Activated CD8-positive, alpha-beta memory T cell treated with anti-CD3 and anti-CD28 coated beads for 36 hours (primary cell): ENCODE measurements around the gene ZNF385B. TPM values are rescaled to one million over a fixed set of nuclear protein-coding genes. Genes with fewer than 3 reads are reported as not detected.

Experiments used
- CTCF ChIA-PET: fragments of 350-600 bp; sonication (Branson Sonifier 250); formaldehyde crosslinking; loops from one replicate; lab custom pipeline; 2021; ENCODE audit warnings: antibody characterized with exemption; lab: Charles Lee
- POLR2A ChIA-PET: fragments of 350-600 bp; sonication (Branson Sonifier 250); formaldehyde crosslinking; loops from one replicate; lab custom pipeline; 2021; ENCODE audit warnings: antibody characterized with exemption; lab: Charles Lee
- total RNA-seq, 2 experiments: library from RNA; stranded (reverse); gene quantifications; one replicate each; pipeline ENCODE4 v1.2.3, GENCODE V29; 2021

ZNF385B gene
- total RNA-seq, 2 experiments from 2014 or later = not detected

- CTCF ChIA-PET = no interaction called here
- POLR2A ChIA-PET = no interaction called here
Observed at GRCh38 chr2:179695486-179695885, 165.9 kb downstream of the ZNF385B start.

- CTCF ChIA-PET = no interaction called here
Observed at GRCh38 chr2:179694963-179695362, 166.4 kb downstream of the ZNF385B start.

DNA sequence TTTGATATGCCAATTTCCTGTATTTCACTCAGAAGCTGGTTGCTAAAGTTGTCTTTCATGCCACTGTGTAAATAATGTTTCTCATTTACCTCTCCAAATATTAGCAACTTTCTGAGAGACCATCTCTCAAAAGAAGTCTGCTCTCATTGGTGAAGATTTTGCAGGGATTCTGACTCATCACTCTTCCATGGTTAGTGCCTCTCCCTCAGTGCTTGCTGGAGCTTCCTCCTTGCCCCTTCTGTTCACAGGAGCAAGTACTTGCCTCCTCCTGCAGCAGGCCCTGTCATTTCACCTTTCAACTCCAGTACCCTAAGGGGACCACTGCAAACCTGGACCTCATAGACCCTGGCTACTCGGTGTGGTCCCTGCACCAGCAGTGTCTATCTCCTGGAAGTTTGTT, 168.8 kb downstream of the ZNF385B start:
- ChIA-PET POLR2A (no interaction called here), CTCF (no interaction called here)

More at GRCh38 chr2:179694963-179695362, 166.4 kb downstream of the ZNF385B start:
- POLR2A ChIA-PET = no interaction called here

DNA sequence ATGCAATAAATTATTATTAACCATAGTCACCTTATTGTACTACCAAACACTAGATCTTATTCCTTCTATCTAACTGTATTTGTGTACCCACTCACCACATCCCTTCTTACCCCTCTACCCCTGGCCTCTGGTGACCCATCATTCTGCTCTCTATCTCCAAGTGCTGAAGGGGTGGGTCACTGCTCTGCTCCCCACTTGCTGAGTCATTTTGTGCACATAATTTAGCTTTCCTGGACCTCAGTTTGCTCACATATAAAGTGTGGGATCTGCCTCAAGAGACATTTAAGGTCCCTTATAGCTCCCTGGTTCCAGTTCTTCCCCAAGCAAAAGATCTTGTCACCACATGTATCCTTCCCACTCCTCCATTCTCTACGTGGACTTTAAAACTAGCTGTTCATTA, 169.4 kb downstream of the ZNF385B start:
- CTCF ChIA-PET = no interaction called here

GRCh38 chr2:179691235-179691634, 170.2 kb downstream of the ZNF385B start:
- POLR2A ChIA-PET = no interaction called here
- CTCF ChIA-PET = no interaction called here

More for the DNA sequence above, 169.4 kb downstream of the ZNF385B start:
- POLR2A ChIA-PET = no interaction called here

DNA sequence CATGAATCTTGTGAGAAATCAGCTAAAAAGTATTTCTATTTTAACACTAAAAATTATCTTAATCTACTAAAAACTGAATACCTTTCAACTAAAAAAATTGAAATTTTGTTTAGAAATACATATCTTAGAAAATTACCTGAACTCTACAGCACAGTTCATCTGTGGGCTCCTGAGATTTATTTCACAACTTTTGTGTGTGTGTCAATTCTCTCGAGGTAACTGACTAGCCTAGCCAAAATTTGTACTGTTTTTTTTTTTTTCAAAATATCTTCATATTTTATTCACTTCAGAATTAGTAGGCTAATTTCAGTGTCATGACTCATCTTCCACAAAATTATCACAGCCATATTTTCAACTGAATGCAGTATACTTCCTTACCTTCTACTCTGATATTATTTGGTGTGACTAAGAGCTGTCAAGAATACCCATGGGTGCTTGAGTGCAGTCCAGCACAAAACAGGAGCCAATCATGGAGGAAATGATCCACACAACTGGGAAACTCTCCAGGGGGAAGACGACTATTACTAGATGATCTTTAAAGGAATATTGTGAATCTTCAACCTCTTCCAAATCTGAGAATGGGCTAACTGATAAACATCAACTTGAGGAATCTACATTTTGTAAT, 174.6 kb downstream of the ZNF385B start:
- CTCF ChIA-PET = no interaction called here
- POLR2A ChIA-PET = no interaction called here

DNA sequence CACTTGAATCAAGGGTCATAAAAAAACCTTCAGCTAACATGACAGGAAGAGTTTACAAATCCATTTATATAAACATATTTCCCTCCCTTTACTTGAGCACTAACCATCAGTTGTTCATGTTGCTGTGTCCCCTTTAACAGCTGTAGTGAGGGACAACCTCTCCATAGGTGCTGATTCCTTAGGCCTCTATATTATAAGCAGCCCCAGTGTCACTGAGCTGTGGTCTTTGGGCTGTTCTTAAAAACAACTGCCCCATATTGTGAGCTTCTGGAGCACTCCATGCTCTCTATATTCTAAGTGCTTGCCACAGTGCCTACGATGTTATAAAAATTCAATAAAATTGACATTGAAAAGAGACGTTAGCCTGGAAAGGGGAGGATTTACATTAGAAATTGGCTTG, 175.3 kb downstream of the ZNF385B start:
- ChIA-PET POLR2A (no interaction called here), CTCF (no interaction called here)

DNA sequence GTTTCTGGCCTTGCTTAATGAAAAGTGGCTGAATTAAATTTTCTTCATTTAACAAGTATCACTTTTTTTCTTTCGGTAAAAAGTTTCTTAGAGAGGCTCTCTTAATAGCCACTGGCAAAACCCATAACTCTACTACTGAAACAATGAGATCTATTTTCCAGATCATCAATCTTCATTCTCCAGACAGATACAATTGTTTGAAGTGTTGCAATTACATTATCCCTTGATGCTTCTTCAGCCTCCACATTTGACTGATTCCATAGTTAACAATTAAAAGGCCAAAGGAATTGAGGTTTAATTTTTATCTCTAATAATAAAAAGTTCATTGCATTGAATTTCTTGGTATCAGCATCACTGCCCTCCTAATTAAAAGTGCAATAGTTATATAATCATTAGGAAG, 176.3 kb downstream of the ZNF385B start:
- ChIA-PET CTCF (no interaction called here), POLR2A (no interaction called here)

DNA sequence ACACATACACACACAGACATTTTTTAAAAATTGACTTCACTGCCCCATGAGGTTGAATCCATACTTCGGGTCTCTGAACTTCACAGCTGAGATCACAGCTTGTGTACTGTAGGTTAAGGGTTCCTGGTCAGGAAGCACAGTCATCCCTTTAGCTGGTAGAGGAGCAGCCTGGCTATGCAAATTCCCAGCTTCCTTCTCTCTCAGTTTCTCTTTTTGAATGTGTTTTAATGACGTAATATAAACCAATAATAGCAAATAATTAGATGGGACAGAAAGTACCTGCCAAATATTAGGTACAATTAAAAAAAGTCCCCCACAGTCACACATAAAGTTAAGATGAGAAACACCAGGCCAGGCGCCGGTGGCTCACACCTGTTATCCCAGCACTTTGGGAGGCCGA, 178.7 kb downstream of the ZNF385B start:
- ChIA-PET CTCF (no interaction called here), POLR2A (no interaction called here)

- CTCF ChIA-PET = no interaction called here
Observed at GRCh38 chr2:179677746-179678505, 183.5 kb downstream of the ZNF385B start.

GRCh38 chr2:179677077-179677688, 184.2 kb downstream of the ZNF385B start:
- ChIA-PET POLR2A (no interaction called here), CTCF (no interaction called here)

More at GRCh38 chr2:179677746-179678505, 183.5 kb downstream of the ZNF385B start:
- POLR2A ChIA-PET = no interaction called here

GRCh38 chr2:179675435-179675834, 186.0 kb downstream of the ZNF385B start:
- ChIA-PET POLR2A (no interaction called here), CTCF (no interaction called here)

DNA sequence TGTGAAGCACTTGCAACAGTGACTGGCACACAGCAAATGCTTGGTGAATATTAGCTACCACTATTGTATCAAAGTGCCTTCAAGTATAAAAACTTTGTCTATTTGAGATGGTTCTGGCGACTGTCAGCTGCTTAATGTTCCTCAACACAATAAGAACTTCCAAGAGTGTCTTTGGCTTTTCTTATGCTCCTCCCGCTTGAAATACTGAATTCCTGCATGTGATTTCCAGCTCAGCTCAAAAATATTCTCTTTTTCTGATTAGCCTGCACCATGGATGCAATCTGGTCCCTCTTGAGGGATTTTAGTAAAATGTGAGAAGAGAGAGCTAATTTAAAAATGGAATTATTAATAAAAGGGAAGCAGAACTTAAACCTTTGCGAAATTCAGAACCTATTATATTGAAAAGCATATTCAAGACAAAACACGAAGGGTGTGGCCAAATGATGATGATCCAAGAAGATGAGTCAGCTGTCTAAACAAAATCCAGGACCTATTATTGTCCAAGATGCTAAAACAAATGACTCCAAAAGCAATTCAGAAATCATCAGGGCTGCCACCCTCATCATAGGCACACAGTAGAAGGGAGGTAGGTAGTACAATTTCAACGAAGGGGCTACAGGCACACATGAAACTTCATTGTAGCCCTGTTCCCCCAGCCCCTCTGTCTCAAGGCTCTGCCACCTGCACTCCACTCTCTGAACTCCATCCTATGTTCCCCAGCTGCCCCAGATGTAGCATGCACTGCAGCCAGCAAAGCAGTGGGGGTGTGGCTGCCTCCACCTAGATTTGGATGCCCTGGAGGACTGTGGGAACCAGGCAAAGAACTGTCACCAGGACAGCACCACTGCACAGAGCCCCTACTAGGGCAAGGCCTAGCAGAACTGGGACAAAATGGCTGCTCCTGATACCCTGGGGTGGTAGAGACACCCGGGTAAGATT, 190.1 kb downstream of the ZNF385B start:
- ChIA-PET POLR2A (no interaction called here), CTCF (no interaction called here)

DNA sequence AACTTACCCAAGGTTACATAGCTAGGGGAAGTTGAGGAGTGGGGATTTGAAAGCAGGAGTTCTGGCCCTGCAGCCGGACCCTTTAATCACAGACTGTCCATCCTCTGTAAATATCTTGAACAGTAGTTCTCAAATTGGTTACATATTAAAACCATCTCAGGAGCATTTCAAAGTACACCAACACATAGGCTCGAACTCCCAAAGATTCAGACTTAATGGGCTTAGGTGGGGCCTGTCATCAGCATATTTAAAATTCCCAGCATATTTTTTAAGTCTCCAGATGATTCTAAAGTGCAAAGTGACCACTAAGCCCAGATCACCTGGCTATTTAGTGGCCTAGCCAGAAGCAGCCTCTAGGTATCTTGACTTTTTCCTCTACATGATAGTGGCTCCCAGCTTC, 192.2 kb downstream of the ZNF385B start:
- POLR2A ChIA-PET = no interaction called here
- CTCF ChIA-PET = no interaction called here

DNA sequence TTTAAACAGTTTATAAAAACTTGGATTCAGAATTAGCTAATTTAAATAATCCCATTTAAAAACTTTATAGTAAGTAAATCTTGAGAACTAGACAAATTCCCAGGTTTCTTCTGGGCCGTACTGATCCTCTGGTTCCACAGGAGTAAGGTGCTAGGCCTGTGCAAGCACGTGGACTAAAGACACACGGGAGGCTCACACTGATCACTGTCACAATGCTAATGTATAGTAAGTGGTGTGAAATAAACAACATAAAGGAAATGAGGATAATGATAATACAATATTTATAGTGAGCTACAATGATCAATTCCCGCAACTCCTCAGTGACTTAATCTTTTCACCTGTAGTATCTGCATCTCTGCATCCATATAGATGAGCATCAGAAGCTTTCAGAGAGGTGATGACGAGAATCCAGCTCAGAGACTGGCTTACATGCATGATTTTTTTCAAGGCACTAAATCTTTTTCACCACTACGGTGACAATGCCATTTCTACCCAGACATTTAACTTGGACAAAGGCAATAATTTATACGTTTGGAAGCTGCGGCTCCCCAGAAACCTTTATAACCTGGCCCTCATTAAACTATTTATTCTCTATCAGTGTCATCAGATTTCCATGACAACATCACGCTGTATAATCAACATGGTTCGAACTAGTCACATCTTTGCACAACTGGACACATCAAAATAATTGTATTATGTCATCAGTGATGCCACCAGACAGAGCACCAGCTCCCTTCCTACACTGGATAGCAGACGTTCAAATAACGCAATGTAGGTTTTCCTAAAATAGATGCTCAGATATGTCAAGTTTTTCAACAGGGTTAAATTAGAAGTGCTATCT, 196.2 kb downstream of the ZNF385B start:
- ChIA-PET POLR2A (no interaction called here), CTCF (no interaction called here)

DNA sequence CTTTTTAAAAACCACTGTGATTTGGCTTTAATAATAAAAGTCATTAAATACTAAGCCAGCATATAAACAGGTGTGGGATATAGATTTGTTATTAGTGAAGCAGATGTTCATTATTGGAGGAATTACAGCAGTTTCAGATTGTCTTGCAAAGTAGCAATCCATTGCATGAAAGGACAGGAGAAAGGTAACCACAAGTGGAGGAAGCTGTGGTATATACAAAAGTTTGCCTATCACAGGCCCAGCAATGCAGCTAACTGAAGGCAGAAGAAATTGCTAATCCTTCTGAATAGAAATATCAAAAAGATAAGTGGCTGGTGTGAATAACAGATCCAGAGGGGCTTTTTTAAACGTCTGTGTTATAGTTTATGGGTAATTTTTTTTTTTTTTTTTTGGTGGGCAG, 199.4 kb downstream of the ZNF385B start:
- CTCF ChIA-PET = no interaction called here

DNA sequence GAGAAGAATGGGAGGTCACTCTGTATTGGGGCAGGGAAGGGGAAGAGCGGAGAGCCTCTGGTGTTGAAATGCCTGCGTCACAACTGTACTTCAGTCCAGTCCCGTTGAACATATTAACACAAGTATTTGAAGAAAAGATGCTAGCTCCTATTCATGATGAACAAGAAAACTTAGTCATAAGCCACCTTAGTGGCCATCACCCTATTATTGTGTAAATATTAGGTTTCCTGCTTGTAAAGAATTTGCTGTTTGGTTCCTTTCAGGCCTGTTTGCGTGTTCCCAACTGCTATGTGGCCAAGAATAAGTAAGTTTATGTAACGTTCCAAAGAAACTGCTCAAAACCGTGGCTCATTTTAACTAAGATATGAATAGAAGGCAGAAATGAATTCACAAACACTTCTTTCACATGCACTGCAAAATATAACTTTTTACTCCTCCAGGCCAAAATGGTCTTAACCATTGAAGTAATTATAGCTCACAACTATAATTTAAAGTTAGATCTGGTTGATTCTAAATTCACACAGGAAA, 204.3 kb downstream of the ZNF385B start:
- ChIA-PET POLR2A (no interaction called here), CTCF (no interaction called here)

More for the DNA sequence above, 199.4 kb downstream of the ZNF385B start:
- POLR2A ChIA-PET = no interaction called here

DNA sequence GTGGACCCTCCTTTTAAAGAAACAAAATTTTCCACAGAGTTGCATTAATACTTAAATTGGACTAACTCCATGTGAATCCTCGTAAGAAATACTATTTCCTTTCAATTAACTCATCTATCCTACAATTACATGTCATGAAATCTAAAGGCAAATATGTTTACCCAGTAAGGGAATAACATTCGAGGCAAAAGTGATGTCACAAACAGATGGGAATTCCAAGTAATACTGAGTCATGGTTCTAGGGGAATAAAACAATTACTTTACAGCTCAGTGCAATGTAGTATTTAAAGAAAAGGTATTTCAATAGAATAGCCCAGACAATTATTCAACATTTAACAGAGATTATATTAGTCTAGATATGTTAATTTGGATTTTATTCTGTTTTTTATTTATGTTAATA, 205.8 kb downstream of the ZNF385B start:
- POLR2A ChIA-PET = no interaction called here

GRCh38 chr2:179654806-179655205, 206.6 kb downstream of the ZNF385B start:
- CTCF ChIA-PET = no interaction called here
- POLR2A ChIA-PET = no interaction called here

More for the DNA sequence above, 205.8 kb downstream of the ZNF385B start:
- CTCF ChIA-PET = no interaction called here
